ENCODE data around the gene CDK12. TPM values are rescaled to one million over a fixed set of nuclear protein-coding genes. Genes with fewer than 3 reads are reported as not detected.

Gene CDK12
- total RNA-seq, 1 donor from 2014 or later: 36.8 TPM

DNA sequence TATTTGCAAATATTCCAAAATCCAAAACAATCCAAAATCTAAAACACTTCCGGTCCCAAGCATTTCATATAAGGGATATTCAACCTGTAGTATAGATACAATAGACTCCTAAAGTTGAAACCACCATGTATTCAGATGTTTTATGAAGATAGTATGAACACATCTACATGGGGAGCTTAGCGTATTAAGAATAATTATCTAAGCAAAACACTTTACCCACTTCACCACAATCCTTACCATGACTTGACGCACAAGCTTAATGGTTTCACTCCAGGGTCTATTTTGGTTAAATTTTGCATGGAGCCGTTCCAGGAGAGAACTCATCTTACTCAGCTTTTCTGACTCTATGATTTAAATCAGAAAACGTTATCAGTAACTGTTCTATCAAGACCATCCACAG is 13.7 kb upstream of the CDK12 start:
- Histone ChIP-seq H3K27me3 (no peaks in the 10 kb centered on the region), H3K4me1 (peaks cover 28% of the 10 kb centered on the region), H3K4me3 (no peak overlapping the region), H3K36me3 (peaks cover 0 to 53% of the 10 kb centered on the region in 2 donors), H3K9me3 (no peaks in the 10 kb centered on the region), H3K27ac (no peak overlapping the region)
- intact Hi-C loops (cut with DNase I): no loop called here
- TF ChIP-seq CTCF (IDR thresholded peaks at IDR 0.05): no peak
- no peak for TF ChIP-seq POLR2AphosphoS5 (IDR thresholded peaks at IDR 0.05; ENCODE audit: insufficient read depth in 1 of 2, low read depth in 1 of 2)
- TF ChIP-seq POLR2A (IDR thresholded peaks at IDR 0.05): no peak
- DNase-seq (ENCODE audit: extremely low spot score in 2 of 2): no peak

DNA sequence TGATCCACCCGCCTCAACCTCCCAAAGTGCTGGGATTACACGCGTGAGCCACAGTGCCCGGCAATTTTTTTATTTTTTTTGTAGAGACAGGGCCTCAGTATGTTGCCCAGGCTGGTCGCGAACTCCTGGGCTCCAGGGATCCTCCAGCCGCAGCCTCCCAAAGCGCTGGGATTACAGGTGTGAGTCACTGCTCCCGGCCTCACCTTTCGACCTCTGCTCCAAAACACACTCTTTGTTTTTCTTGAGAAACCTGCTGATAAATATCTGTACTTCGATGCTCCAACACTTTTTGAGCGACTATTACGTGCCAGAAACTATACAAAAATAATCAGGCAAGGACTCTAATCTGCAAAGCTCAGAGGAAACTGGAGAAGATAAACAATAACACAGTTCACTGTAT is 11.2 kb upstream of the CDK12 start:
- Histone ChIP-seq H3K27me3 (no peaks in the 10 kb centered on the region), H3K27ac (peak overlapping the region; percentile 85), H3K4me1 (peaks cover 28% of the 10 kb centered on the region), H3K36me3 (peaks cover 0 to 30% of the 10 kb centered on the region in 2 donors), H3K4me3 (peak overlapping the region; percentile 68 to 84), H3K9me3 (no peaks in the 10 kb centered on the region)
- TF ChIP-seq POLR2A (IDR thresholded peaks at IDR 0.05) (no peak), CTCF (IDR thresholded peaks at IDR 0.05) (no peak), POLR2AphosphoS5 (IDR thresholded peaks at IDR 0.05; ENCODE audit: insufficient read depth in 1 of 2, low read depth in 1 of 2) (no peak)
- intact Hi-C loops (cut with DNase I): no loop called here
- DNase-seq (ENCODE audit: extremely low spot score in 2 of 2): no peak

DNA sequence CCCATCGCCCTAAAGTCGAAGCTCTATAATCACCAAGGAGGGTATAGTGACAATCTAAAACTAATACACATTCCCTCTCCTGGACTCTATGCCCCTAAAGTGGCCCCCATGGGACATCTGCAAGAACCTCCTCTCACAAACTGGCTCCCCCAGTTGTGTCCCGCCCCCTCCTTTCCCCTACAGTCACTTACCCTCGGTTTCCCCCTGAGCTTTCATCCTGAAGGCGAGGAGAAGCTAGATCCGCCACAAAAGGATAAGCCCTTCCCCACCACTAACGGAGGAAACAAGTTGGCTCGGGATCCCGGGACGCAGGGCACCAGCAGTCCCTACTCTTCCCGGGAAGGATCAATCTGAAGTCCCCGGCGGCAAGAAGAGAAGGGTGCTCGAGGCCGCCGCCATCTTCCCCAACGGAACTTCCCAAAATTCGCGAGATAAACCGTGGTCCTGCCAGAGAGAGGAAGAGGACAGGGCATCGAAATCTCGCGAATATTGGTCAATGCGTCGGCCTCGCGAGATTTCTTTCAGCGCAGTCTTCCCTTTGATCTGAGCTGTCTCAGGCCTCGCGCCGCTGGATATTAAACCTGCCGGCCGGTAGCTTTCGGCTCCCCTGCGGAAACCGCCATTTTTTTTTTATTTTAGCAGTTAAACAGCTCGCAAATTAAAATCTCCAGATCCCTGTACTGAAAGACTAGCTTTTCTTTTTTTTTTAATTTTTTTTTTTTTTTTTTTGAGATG is 10.3 kb upstream of the CDK12 start, which contains the start of gene MED1:
MED1 (minus strand) TSS at position 417 of the 735 bp plus-strand sequence; CDS start at position 216, 201 bp downstream.
- H3K27ac ChIP-seq: peak within 1 kb of the TSS; percentile 85
- no peaks in the 10 kb centered on the region for H3K27me3 ChIP-seq
- peaks cover 28% of the 10 kb centered on the region for H3K4me1 ChIP-seq
- DNase-seq (ENCODE audit: extremely low spot score in 2 of 2): peak in 1 of 2 donors; percentile 95
- intact Hi-C loops (cut with DNase I): no loop called here
- peaks cover 0 to 21% of the 10 kb centered on the region in 2 donors for H3K36me3 ChIP-seq
- no peaks in the 10 kb centered on the region for H3K9me3 ChIP-seq
- TF ChIP-seq CTCF (IDR thresholded peaks at IDR 0.05) (no peak), POLR2AphosphoS5 (IDR thresholded peaks at IDR 0.05; ENCODE audit: insufficient read depth in 1 of 2, low read depth in 1 of 2) (peak; percentile 85 to 96), POLR2A (IDR thresholded peaks at IDR 0.05) (no peak)
- peak within 1 kb of the TSS; percentile 68 to 84 for H3K4me3 ChIP-seq

DNA sequence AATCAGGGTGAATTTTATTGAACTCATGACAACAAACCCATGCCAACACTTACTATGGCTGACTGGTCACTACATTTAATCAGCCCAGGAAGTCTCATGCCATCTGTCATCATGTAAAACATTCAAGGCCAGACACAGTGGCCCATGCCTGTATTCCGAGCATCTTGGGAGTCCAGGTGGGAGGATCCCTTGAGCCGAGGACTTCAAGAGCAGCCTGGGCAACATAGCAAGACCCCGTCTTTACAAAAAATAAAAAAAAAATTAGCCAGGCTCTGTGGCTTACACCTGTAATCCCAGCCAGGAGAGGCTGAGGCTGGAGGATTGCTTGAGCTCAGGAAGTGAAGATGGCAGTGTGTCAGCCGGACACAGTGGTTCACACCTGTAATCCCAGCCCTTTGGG is 5.4 kb upstream of the CDK12 start:
- DNase-seq (ENCODE audit: extremely low spot score in 2 of 2): no peak
- no peak overlapping the region for H3K27ac ChIP-seq
- no peak for TF ChIP-seq POLR2AphosphoS5 (IDR thresholded peaks at IDR 0.05; ENCODE audit: insufficient read depth in 1 of 2, low read depth in 1 of 2)
- TF ChIP-seq CTCF (IDR thresholded peaks at IDR 0.05): no peak
- TF ChIP-seq POLR2A (IDR thresholded peaks at IDR 0.05): no peak

DNA sequence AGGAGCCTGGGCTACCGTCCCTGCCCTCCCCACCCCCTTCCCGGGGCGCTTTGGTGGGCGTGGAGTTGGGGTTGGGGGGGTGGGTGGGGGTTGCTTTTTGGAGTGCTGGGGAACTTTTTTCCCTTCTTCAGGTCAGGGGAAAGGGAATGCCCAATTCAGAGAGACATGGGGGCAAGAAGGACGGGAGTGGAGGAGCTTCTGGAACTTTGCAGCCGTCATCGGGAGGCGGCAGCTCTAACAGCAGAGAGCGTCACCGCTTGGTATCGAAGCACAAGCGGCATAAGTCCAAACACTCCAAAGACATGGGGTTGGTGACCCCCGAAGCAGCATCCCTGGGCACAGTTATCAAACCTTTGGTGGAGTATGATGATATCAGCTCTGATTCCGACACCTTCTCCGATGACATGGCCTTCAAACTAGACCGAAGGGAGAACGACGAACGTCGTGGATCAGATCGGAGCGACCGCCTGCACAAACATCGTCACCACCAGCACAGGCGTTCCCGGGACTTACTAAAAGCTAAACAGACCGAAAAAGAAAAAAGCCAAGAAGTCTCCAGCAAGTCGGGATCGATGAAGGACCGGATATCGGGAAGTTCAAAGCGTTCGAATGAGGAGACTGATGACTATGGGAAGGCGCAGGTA is 762 bp downstream of the CDK12 start:
- intact Hi-C loops (cut with DNase I): no loop called here
- Histone ChIP-seq H3K27ac (peak overlapping the region; percentile 96), H3K4me3 (peak overlapping the region; percentile 73), H3K4me1 (peaks cover 45% of the 10 kb centered on the region), H3K36me3 (no peaks in the 10 kb centered on the region), H3K9me3 (no peaks in the 10 kb centered on the region), H3K27me3 (no peaks in the 10 kb centered on the region)
- peak in 1 of 2 donors; percentile 89 for DNase-seq (ENCODE audit: extremely low spot score in 2 of 2)
- TF ChIP-seq CTCF (IDR thresholded peaks at IDR 0.05): no peak
- TF ChIP-seq POLR2A (IDR thresholded peaks at IDR 0.05): no peak
- no peak for TF ChIP-seq POLR2AphosphoS5 (IDR thresholded peaks at IDR 0.05; ENCODE audit: insufficient read depth in 1 of 2, low read depth in 1 of 2)

More for the DNA sequence above, 5.4 kb upstream of the CDK12 start:
- no peaks in the 10 kb centered on the region for H3K27me3 ChIP-seq
- peaks cover 15% of the 10 kb centered on the region for H3K4me1 ChIP-seq
- no peaks in the 10 kb centered on the region for H3K9me3 ChIP-seq
- intact Hi-C loops (cut with DNase I): no loop called here
- H3K4me3 ChIP-seq: no peak overlapping the region
- H3K36me3 ChIP-seq: no peaks in the 10 kb centered on the region

All from vagina (tissue), 2 donors.